ENCODE data around the gene ADGRA1.
A peak's percentile ranks its signal among the peaks of the same experiment; 100 is the strongest.

ADGRA1 gene

GRCh38 chr10:133177380-133178157 lies 89.8 kb downstream of the ADGRA1 start:
- Mint-ChIP-seq H3K9me3 (ENCODE audit: low read depth) (no peaks in the 10 kb centered on the region), H3K4me1 (ENCODE audit: low read depth) (no peaks in the 10 kb centered on the region), H3K4me3 (no peak overlapping the region), H3K27ac (peak overlapping the region; percentile 7), H3K27me3 (peaks cover 10% of the 10 kb centered on the region), H3K36me3 (no peaks in the 10 kb centered on the region)

- peaks cover 6% of the 10 kb centered on the region for H3K27me3 Mint-ChIP-seq
- H3K27ac Mint-ChIP-seq, result no peak overlapping the region
- H3K4me3 Mint-ChIP-seq, result no peak overlapping the region
- H3K9me3 Mint-ChIP-seq (ENCODE audit: low read depth), result no peaks in the 10 kb centered on the region
- H3K4me1 Mint-ChIP-seq (ENCODE audit: low read depth), result no peaks in the 10 kb centered on the region
- H3K36me3 Mint-ChIP-seq, result no peaks in the 10 kb centered on the region
Measured at GRCh38 chr10:133178357-133179127, 90.8 kb downstream of the ADGRA1 start.

- no peak overlapping the region for H3K4me3 Mint-ChIP-seq
- no peaks in the 10 kb centered on the region for H3K9me3 Mint-ChIP-seq (ENCODE audit: low read depth)
- H3K4me1 Mint-ChIP-seq (ENCODE audit: low read depth), result no peaks in the 10 kb centered on the region
- no peak overlapping the region for H3K27ac Mint-ChIP-seq
- no peaks in the 10 kb centered on the region for H3K36me3 Mint-ChIP-seq
- H3K27me3 Mint-ChIP-seq, result peaks cover 6% of the 10 kb centered on the region
Measured at GRCh38 chr10:133179128-133179520, 91.4 kb downstream of the ADGRA1 start.

GRCh38 chr10:133179651-133180050 lies 91.9 kb downstream of the ADGRA1 start:
- no peak overlapping the region for H3K27ac Mint-ChIP-seq

GRCh38 chr10:133180192-133180964 lies 92.7 kb downstream of the ADGRA1 start:
- peaks cover 3% of the 10 kb centered on the region for H3K27me3 Mint-ChIP-seq
- no peak overlapping the region for H3K27ac Mint-ChIP-seq
- no peaks in the 10 kb centered on the region for H3K36me3 Mint-ChIP-seq
- no peak overlapping the region for H3K4me3 Mint-ChIP-seq
- no peaks in the 10 kb centered on the region for H3K9me3 Mint-ChIP-seq (ENCODE audit: low read depth)
- no peaks in the 10 kb centered on the region for H3K4me1 Mint-ChIP-seq (ENCODE audit: low read depth)

More at GRCh38 chr10:133179651-133180050, 91.9 kb downstream of the ADGRA1 start:
- Mint-ChIP-seq H3K36me3 (no peaks in the 10 kb centered on the region), H3K9me3 (ENCODE audit: low read depth) (no peaks in the 10 kb centered on the region), H3K27me3 (peaks cover 4% of the 10 kb centered on the region), H3K4me1 (ENCODE audit: low read depth) (no peaks in the 10 kb centered on the region), H3K4me3 (no peak overlapping the region)

- H3K36me3 Mint-ChIP-seq, result no peaks in the 10 kb centered on the region
- H3K27me3 Mint-ChIP-seq, result peaks cover 3% of the 10 kb centered on the region
- no peak overlapping the region for H3K4me3 Mint-ChIP-seq
- no peaks in the 10 kb centered on the region for H3K4me1 Mint-ChIP-seq (ENCODE audit: low read depth)
- no peak overlapping the region for H3K27ac Mint-ChIP-seq
- no peaks in the 10 kb centered on the region for H3K9me3 Mint-ChIP-seq (ENCODE audit: low read depth)
Measured at GRCh38 chr10:133180965-133181639, 93.4 kb downstream of the ADGRA1 start.
